Measurements from ENCODE around the gene ZNF816. TPM values are rescaled to one million over a fixed set of nuclear protein-coding genes. Genes with fewer than 3 reads are reported as not detected.

Gene ZNF816
- total RNA-seq, 1 experiment from 2014 or later: 15.3 TPM

DNA sequence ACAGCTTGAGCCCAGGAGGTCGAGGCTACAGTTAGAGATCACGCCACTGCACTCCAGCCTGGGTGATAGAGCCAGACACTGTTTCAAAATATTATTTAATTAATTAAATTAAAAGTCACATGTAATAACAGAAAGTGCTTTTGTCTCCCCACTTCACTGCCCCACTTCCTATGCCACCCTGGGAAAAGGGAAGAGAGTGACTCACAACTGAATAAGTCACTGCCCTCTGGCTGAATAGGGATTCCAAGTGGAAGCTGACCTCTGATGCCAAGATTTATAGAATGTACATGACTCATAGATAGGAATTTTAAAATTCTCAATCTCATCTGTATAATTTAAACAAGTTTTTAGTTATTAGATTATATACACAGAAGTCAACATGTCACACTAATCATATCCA, 28.8 kb upstream of the ZNF816 start:
- no peak for ATAC-seq
- CTCF ChIA-PET: no interaction called here
- TF ChIP-seq ERG (CRISPR knock-in tag; IDR thresholded peaks at IDR 0.05) (no peak), SP1 (CRISPR knock-in tag; conservative IDR thresholded peaks at IDR 0.05) (no peak), ESRRA (CRISPR knock-in tag; IDR thresholded peaks at IDR 0.05; ENCODE audit: borderline replicate concordance) (no peak), RORB (CRISPR knock-in tag; IDR thresholded peaks at IDR 0.05) (no peak), ZNF121 (CRISPR knock-in tag; IDR thresholded peaks at IDR 0.05) (no peak), ZNF317 (CRISPR knock-in tag; IDR thresholded peaks at IDR 0.05; ENCODE audit: borderline replicate concordance, low read depth) (no peak), ZNF219 (CRISPR knock-in tag; IDR thresholded peaks at IDR 0.05; ENCODE audit: borderline replicate concordance) (no peak), PRRX2 (CRISPR knock-in tag; IDR thresholded peaks at IDR 0.05) (no peak), JAZF1 (CRISPR knock-in tag; IDR thresholded peaks at IDR 0.05) (no peak), ATF1 (CRISPR knock-in tag; IDR thresholded peaks at IDR 0.05) (no peak), ZNF425 (CRISPR knock-in tag; conservative IDR thresholded peaks at IDR 0.05) (no peak), IRF2 (CRISPR knock-in tag; IDR thresholded peaks at IDR 0.05; ENCODE audit: borderline replicate concordance, low read depth) (no peak), CREB1 (CRISPR knock-in tag; IDR thresholded peaks at IDR 0.05) (no peak), E2F1 (CRISPR knock-in tag; IDR thresholded peaks at IDR 0.05) (no peak)
- TF ChIP-seq, protein P1, sequence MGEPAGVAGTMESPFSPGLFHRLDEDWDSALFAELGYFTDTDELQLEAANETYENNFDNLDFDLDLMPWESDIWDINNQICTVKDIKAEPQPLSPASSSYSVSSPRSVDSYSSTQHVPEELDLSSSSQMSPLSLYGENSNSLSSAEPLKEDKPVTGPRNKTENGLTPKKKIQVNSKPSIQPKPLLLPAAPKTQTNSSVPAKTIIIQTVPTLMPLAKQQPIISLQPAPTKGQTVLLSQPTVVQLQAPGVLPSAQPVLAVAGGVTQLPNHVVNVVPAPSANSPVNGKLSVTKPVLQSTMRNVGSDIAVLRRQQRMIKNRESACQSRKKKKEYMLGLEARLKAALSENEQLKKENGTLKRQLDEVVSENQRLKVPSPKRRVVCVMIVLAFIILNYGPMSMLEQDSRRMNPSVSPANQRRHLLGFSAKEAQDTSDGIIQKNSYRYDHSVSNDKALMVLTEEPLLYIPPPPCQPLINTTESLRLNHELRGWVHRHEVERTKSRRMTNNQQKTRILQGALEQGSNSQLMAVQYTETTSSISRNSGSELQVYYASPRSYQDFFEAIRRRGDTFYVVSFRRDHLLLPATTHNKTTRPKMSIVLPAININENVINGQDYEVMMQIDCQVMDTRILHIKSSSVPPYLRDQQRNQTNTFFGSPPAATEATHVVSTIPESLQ (CRISPR knock-in tag; IDR thresholded peaks at IDR 0.05): no peak
- DNase-seq (ENCODE audit: low spot score): no peak
- Mint-ChIP-seq H3K4me3 (no peak overlapping the region; the same call in none of the 2 replicates), H3K27me3 (ENCODE audit: low read depth) (peaks cover 76% of the 10 kb centered on the region), H3K4me1 (peaks cover 15% of the 10 kb centered on the region), H3K27ac (no peak overlapping the region), H3K9me3 (peaks cover 3% of the 10 kb centered on the region; the same call in 1 of the 2 replicates), H3K36me3 (no peaks in the 10 kb centered on the region; the same call in none of the 2 replicates)
- POLR2A ChIA-PET: no interaction called here

DNA sequence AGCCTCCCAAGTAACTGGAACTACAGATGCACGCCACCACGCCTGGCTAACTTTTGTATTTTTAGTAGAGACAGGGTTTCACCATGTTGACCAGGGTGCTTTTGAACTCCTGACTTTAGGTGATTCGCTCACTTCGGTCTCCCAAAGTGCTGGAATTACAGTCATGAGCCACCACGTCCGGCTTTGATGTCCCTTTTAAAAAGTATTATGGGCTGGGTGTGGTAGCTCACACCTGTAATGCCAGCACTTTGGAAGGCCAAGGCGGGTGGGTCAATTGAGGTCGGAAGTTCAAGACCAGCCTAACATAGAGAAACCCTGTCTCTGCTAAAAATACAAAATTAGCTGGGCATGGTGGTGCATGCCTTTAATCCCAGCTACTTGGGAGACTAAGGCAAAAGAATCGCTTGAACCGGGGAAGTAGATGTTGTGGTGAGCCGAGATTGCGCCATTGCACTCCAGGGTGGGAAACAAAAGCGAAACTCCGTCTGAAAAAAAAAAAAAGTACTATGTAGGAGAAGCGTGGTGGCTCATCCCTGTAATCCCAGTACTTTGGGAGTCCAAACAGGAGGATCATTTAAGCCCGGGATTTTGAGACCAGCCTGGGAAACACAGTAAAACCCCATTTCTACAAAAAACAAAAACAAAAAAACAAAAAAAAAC, 28.2 kb upstream of the ZNF816 start:
- Mint-ChIP-seq H3K36me3 (no peaks in the 10 kb centered on the region; the same call in none of the 2 replicates), H3K4me1 (peaks cover 15% of the 10 kb centered on the region), H3K9me3 (peaks cover 3% of the 10 kb centered on the region; the same call in 1 of the 2 replicates), H3K27ac (no peak overlapping the region), H3K4me3 (no peak overlapping the region), H3K27me3 (ENCODE audit: low read depth) (peaks cover 70% of the 10 kb centered on the region)
- ChIA-PET CTCF (no interaction called here), POLR2A (no interaction called here)
- ATAC-seq (no peak), DNase-seq (ENCODE audit: low spot score) (no peak)
- TF ChIP-seq ZBTB21 (CRISPR knock-in tag; IDR thresholded peaks at IDR 0.05; ENCODE audit: borderline replicate concordance) (no peak), ZSCAN18 (CRISPR knock-in tag; IDR thresholded peaks at IDR 0.05) (no peak), OVOL2 (CRISPR knock-in tag; IDR thresholded peaks at IDR 0.05; ENCODE audit: borderline replicate concordance) (no peak), EMX1 (CRISPR knock-in tag; IDR thresholded peaks at IDR 0.05) (no peak), SMAD4 (CRISPR knock-in tag; IDR thresholded peaks at IDR 0.05) (no peak), ZNF232 (CRISPR knock-in tag; IDR thresholded peaks at IDR 0.05) (no peak), GTF2I (CRISPR knock-in tag; conservative IDR thresholded peaks at IDR 0.05) (no peak), RELA (CRISPR knock-in tag; IDR thresholded peaks at IDR 0.05; ENCODE audit: borderline replicate concordance) (no peak), E2F1 (CRISPR knock-in tag; IDR thresholded peaks at IDR 0.05) (no peak)
- TF ChIP-seq, protein P2, sequence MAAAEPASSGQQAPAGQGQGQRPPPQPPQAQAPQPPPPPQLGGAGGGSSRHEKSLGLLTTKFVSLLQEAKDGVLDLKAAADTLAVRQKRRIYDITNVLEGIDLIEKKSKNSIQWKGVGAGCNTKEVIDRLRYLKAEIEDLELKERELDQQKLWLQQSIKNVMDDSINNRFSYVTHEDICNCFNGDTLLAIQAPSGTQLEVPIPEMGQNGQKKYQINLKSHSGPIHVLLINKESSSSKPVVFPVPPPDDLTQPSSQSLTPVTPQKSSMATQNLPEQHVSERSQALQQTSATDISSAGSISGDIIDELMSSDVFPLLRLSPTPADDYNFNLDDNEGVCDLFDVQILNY (CRISPR knock-in tag; IDR thresholded peaks at IDR 0.05): no peak

Data from WTC11 (cell line).